GM23338 (cell line): ENCODE results near the gene TAC3. TPM values are rescaled to one million over a fixed set of nuclear protein-coding genes. Genes with fewer than 3 reads are reported as not detected.

Experiments
- ATAC-seq: fragments of 200-7000 bp; cut with Tn5 transposase; 3 replicates; pipeline ENCODE4 v1.9.1; 2020
- DNase-seq: peaks from one replicate; pipeline ENCODE4 v3.0.0-alpha.2; 2015; ENCODE audit warnings: low spot score
- H2AFZ ChIP-seq: fragments of 200-600 bp; sonication (generic); 2 replicates; pipeline ENCODE4 v1.8.0; 2016; ENCODE audit warnings: antibody characterized with exemption, mild to moderate bottlenecking, moderate library complexity
- H3F3A ChIP-seq: fragments of 200-600 bp; sonication (generic); replicated peaks from 2 replicates; pipeline ENCODE4 v1.8.0; 2017; ENCODE audit warnings: antibody characterized with exemption, mixed run types, low read depth
- H3K27ac ChIP-seq: fragments of 200-600 bp; sonication (generic); 2 replicates; pipeline ENCODE4 v1.6.1; 2016; ENCODE audit warnings: low read depth
- H3K27me3 ChIP-seq: fragments of 200-600 bp; sonication (generic); 2 replicates; pipeline ENCODE4 v1.8.0; 2016; ENCODE audit warnings: mild to moderate bottlenecking, mixed run types, moderate library complexity; ENCODE audit not compliant: insufficient read depth
- H3K36me3 ChIP-seq: fragments of 200-600 bp; sonication (generic); 2 replicates; pipeline ENCODE4 v1.8.0; 2016; ENCODE audit warnings: mild to moderate bottlenecking; ENCODE audit not compliant: insufficient read depth
- H3K4me1 ChIP-seq: fragments of 200-600 bp; sonication (generic); 2 replicates; pipeline ENCODE4 v1.8.0; 2016; ENCODE audit warnings: mild to moderate bottlenecking, moderate library complexity; ENCODE audit not compliant: insufficient read depth
- H3K4me2 ChIP-seq: fragments of 200-600 bp; sonication (generic); 2 replicates; pipeline ENCODE4 v1.7.1; 2017; ENCODE audit warnings: mixed run types
- H3K4me3 ChIP-seq: fragments of 200-600 bp; sonication (generic); 2 replicates; pipeline ENCODE4 v1.6.1; 2016; ENCODE audit warnings: mixed run types
- H3K79me2 ChIP-seq: fragments of 200-600 bp; sonication (generic); replicated peaks from 2 replicates; pipeline ENCODE4 v1.8.0; 2017; ENCODE audit warnings: mild to moderate bottlenecking; ENCODE audit not compliant: insufficient read depth
- H3K9me2 ChIP-seq: fragments of 200-600 bp; sonication (generic); 2 replicates; pipeline ENCODE4 v1.8.0; 2017; ENCODE audit not compliant: insufficient read depth
- H4K20me1 ChIP-seq: fragments of 200-600 bp; sonication (generic); replicated peaks from 2 replicates; pipeline ENCODE4 v1.8.0; 2017; ENCODE audit warnings: mild to moderate bottlenecking; ENCODE audit not compliant: insufficient read depth
- H3K27ac Mint-ChIP-seq: 2 replicates; pipeline ENCODE4 v1.8.0; 2020; ENCODE audit warnings: inconsistent platforms, mild to moderate bottlenecking, moderate library complexity, mixed read lengths
- H3K27me3 Mint-ChIP-seq: 3 replicates; pipeline ENCODE4 v1.8.0; 2022; ENCODE audit warnings: low read depth, mild to moderate bottlenecking, moderate library complexity, mixed read lengths, inconsistent platforms; ENCODE audit not compliant: insufficient read depth, poor library complexity
- H3K36me3 Mint-ChIP-seq: 3 replicates; pipeline ENCODE4 v1.8.0; 2021; ENCODE audit warnings: low read depth, mild to moderate bottlenecking, inconsistent platforms, moderate library complexity, mixed read lengths
- H3K4me1 Mint-ChIP-seq: 3 replicates; pipeline ENCODE4 v1.8.0; 2020; ENCODE audit warnings: mild to moderate bottlenecking, inconsistent platforms, mixed read lengths
- H3K4me3 Mint-ChIP-seq: 3 replicates; pipeline ENCODE4 v1.8.0; 2021; ENCODE audit warnings: moderate library complexity, mild to moderate bottlenecking, inconsistent platforms, mixed read lengths
- H3K9me3 Mint-ChIP-seq: 3 replicates; pipeline ENCODE4 v1.8.0; 2020; ENCODE audit warnings: moderate library complexity, mild to moderate bottlenecking, inconsistent platforms, mixed read lengths
- CREB1 ChIP-seq: fragments of 250-450 bp; sonication (Bioruptor Pico); IDR thresholded peaks from 2 replicates; pipeline ENCODE4 v1.5.0; 2020; ENCODE audit warnings: low read depth, mild to moderate bottlenecking, moderate library complexity
- CTCF ChIP-seq, 2 experiments: fragments of 200-600 bp in 1 of 2; sonication (generic) in 1 of 2; conservative IDR thresholded peaks; 2 replicates each; pipeline versions ENCODE4 v1.5.1 to v1.6.1; 2016 to 2017; ENCODE audit warnings: antibody characterized with exemption in 2 of 2, low read depth in 2 of 2, mild to moderate bottlenecking in 2 of 2, moderate library complexity in 1 of 2
- EZH2 ChIP-seq: fragments of 200-600 bp; sonication (generic); IDR thresholded peaks from one replicate; pipeline ENCODE4 v1.8.0; 2017; ENCODE audit warnings: antibody characterized with exemption, mild to moderate bottlenecking, low read depth; ENCODE audit not compliant: unreplicated experiment
- EZH2phosphoT487 ChIP-seq: fragments of 200-600 bp; sonication (generic); IDR thresholded peaks from one replicate; pipeline ENCODE4 v1.8.1; 2018; ENCODE audit warnings: antibody characterized with exemption; ENCODE audit not compliant: unreplicated experiment
- JUNB ChIP-seq: IDR thresholded peaks from one replicate; pipeline ENCODE4 v1.6.1; 2016; ENCODE audit warnings: antibody characterized with exemption; ENCODE audit not compliant: unreplicated experiment
- NANOG ChIP-seq: IDR thresholded peaks from 2 replicates; pipeline ENCODE4 v1.6.1; 2016; ENCODE audit warnings: antibody characterized with exemption, borderline replicate concordance
- POLR2AphosphoS5 ChIP-seq: IDR thresholded peaks from 2 replicates; pipeline ENCODE4 v1.6.1; 2016; ENCODE audit warnings: antibody characterized with exemption, low read depth
- REST ChIP-seq: IDR thresholded peaks from one replicate; pipeline ENCODE4 v1.6.1; 2018; ENCODE audit warnings: antibody characterized with exemption; ENCODE audit not compliant: unreplicated experiment
- STAT1 ChIP-seq: IDR thresholded peaks from one replicate; pipeline ENCODE4 v1.6.1; 2016; ENCODE audit warnings: antibody characterized with exemption; ENCODE audit not compliant: unreplicated experiment
- ZNF114 ChIP-seq: fragments of 250-450 bp; sonication (Bioruptor Pico); IDR thresholded peaks from 2 replicates; pipeline ENCODE4 v1.5.0; 2020; ENCODE audit warnings: mild to moderate bottlenecking, moderate library complexity
- ZNF331 ChIP-seq: fragments of 250-450 bp; sonication (Bioruptor Pico); IDR thresholded peaks from 2 replicates; pipeline ENCODE4 v1.5.0; 2020; ENCODE audit warnings: low read depth, mild to moderate bottlenecking, moderate library complexity
- ZNF462 ChIP-seq: fragments of 250-450 bp; sonication (Bioruptor Pico); IDR thresholded peaks from 2 replicates; pipeline ENCODE4 v1.5.0; 2020; ENCODE audit warnings: mild to moderate bottlenecking, moderate library complexity
- polyA plus RNA-seq: library from polyadenylated mRNA; unstranded; fragments of >200 nt; fragmentation: Nextera tagmentation; extraction: Ambion mirVana; gene quantifications from 2 replicates; pipeline ENCODE4 v1.2.1, GENCODE V29; 2016
- total RNA-seq: library from RNA; depleted of rRNA; stranded (reverse); fragments of >200 nt; shearing (Covaris generic); gene quantifications from 2 replicates; pipeline ENCODE4 v1.2.3, GENCODE V29; 2014
- TF ChIP-seq, protein P1 (sequence below): IDR thresholded peaks from 2 replicates; pipeline ENCODE4 v1.6.1; 2016; ENCODE audit warnings: antibody characterized with exemption

TAC3 gene
- total and polyA plus RNA-seq, 2 experiments from 2014 or later: 11.9 to 35.1 TPM

GRCh38 chr12:57040750-57041149, 24.4 kb upstream of the TAC3 start:
- no peaks in the 10 kb centered on the region for H3K27me3 ChIP-seq
- Mint-ChIP-seq H3K27ac (no peak overlapping the region), H3K27me3 (peaks cover 5% of the 10 kb centered on the region)

More at GRCh38 chr12:57040750-57041149, 24.4 kb upstream of the TAC3 start:
- Histone ChIP-seq H3K4me3 (no peak overlapping the region), H3F3A (no peaks in the 10 kb centered on the region), H3K4me2 (no peak overlapping the region), H3K36me3 (no peaks in the 10 kb centered on the region), H3K4me1 (no peaks in the 10 kb centered on the region), H2AFZ (no peak overlapping the region), H3K9me2 (peaks cover 10% of the 10 kb centered on the region), H3K27ac (no peak overlapping the region), H3K79me2 (no peaks in the 10 kb centered on the region), H4K20me1 (no peaks in the 10 kb centered on the region)
- no peak for TF ChIP-seq CTCF (conservative IDR thresholded peaks at IDR 0.05; ENCODE audit: low read depth in 2 of 2)
- TF ChIP-seq POLR2AphosphoS5: no peak
- TF ChIP-seq REST: no peak
- TF ChIP-seq NANOG: no peak
- TF ChIP-seq STAT1: no peak
- TF ChIP-seq CREB1 (CRISPR knock-in tag): no peak
- no peak for TF ChIP-seq JUNB
- TF ChIP-seq ZNF114 (CRISPR knock-in tag): no peak
- TF ChIP-seq ZNF462 (CRISPR knock-in tag): no peak
- no peak for TF ChIP-seq ZNF331 (CRISPR knock-in tag)
- TF ChIP-seq, protein P1, sequence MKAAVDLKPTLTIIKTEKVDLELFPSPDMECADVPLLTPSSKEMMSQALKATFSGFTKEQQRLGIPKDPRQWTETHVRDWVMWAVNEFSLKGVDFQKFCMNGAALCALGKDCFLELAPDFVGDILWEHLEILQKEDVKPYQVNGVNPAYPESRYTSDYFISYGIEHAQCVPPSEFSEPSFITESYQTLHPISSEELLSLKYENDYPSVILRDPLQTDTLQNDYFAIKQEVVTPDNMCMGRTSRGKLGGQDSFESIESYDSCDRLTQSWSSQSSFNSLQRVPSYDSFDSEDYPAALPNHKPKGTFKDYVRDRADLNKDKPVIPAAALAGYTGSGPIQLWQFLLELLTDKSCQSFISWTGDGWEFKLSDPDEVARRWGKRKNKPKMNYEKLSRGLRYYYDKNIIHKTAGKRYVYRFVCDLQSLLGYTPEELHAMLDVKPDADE: no peak
- TF ChIP-seq EZH2: no peak
- no peak for TF ChIP-seq EZH2phosphoT487
- no peak for DNase-seq
- no peaks in the 10 kb centered on the region for H3K36me3 Mint-ChIP-seq
- H3K4me3 Mint-ChIP-seq: no peak overlapping the region
- peaks cover 5% of the 10 kb centered on the region for H3K4me1 Mint-ChIP-seq
- H3K9me3 Mint-ChIP-seq: no peaks in the 10 kb centered on the region
- no peak for ATAC-seq
